Mucosa of descending colon (tissue), 3 donors: ENCODE data around the gene GPSM3. TPM values are rescaled to one million over a fixed set of nuclear protein-coding genes. Genes with fewer than 3 reads are reported as not detected.

Experiments used
- ATAC-seq: fragments of 200-7000 bp; cut with Tn5 transposase; one replicate; pipeline ENCODE4 v1.9.1; 2020; ENCODE audit warnings: mild to moderate bottlenecking, moderate library complexity
- DNase-seq, 3 donors: peaks; one replicate each; pipeline ENCODE4 v3.0.0-alpha.2; 2020
- H3K36me3 ChIP-seq: fragments of 200-600 bp; one replicate; pipeline ENCODE4 v1.8.0; 2021; ENCODE audit warnings: low read depth, mild to moderate bottlenecking
- H3K4me1 ChIP-seq: fragments of 200-600 bp; one replicate; pipeline ENCODE4 v1.8.0; 2021; ENCODE audit warnings: low read depth, mild to moderate bottlenecking
- H3K4me3 ChIP-seq: fragments of 200-600 bp; one replicate; pipeline ENCODE4 v1.8.0; 2021; ENCODE audit warnings: mild to moderate bottlenecking
- H3K9me3 ChIP-seq: fragments of 200-600 bp; one replicate; pipeline ENCODE4 v1.8.0; 2021; ENCODE audit warnings: mild to moderate bottlenecking
- intact Hi-C, 2 donors: fragments of 100-400 bp; cut with DNase I in 1 of 2; cut with micrococcal nuclease in 1 of 2; formaldehyde crosslinking; loops; one replicate each; pipeline versions ENCODE4 v1.11.0 to v1.11.1; 2022; cut with DNase I, micrococcal nuclease
- total RNA-seq, 3 donors: library from RNA; stranded (reverse); fragmentation: NEBNext Ultra II Directional in 2 of 3; extraction: Animal tissue kit (Norgen Biotek cat#: 25700) in 2 of 3; gene quantifications; one replicate each; pipeline versions ENCODE4 v1.2.1 to v1.2.4, GENCODE V29; 2021 to 2023
- TF ChIP-seq, protein P1 (sequence below): fragments of 200-600 bp; IDR thresholded peaks from one replicate; pipeline ENCODE4 v1.8.0; 2022; ENCODE audit warnings: antibody characterized with exemption, mild to moderate bottlenecking
- donor health status: DM: no; HTN: no; CAD: no; lungs with moderate emphysema.
- donor health status: DM: no; HTN: no; CAD: no.
- donor health status: DM: no; HTN: yes; CAD: no.

Gene GPSM3
- total RNA-seq, 3 donors from 2014 or later = 6.6 to 14.7 (median 9.9) TPM

DNA sequence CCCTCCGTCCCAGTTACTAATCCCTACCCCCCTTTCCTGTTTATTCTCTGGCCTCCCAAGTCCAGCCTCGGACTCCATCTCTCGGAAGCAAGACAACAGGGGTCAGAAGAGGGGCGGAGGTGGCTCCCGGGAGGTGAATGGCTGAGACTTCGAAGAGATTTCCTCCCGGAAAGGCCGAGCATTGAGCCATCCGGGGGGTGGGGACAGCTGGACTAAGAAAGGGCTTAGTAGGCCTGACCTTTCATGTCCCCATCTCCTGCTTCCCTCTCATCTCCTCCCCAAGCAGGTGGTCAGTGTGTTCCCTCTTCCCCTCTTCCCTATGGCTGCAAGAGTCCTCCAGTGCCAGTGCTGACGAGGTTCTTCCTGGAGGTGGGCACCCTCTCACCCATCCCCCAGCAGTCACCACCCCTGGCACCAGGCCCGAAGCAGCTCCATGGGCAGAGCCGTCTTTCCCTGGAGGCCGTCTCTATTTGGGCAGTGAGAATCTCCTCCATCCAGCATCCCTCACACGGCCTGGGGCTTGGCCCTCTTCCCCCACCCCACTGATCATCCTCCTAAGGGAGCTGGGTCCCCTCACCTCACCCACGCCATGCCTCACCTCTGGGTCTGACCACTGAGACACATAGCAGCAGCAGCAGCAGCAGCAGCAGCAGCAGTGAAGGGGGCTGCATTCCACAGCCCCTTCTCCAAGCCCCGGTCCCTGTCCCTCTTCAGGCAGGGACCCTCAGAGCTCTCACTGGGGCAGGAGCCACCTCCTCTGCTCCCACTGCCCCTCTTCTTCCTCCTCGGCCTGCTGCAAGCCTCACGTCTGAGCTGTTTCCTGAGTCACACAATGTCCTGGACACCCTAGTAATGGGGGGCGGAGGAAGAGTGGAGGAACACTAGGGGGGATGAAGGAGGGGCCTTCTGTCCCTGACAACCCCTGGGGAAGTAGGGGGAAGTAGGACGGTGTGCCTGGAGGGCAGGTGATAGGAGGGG lies 31.1 kb upstream of the GPSM3 start, which contains the start of gene NOTCH4:
TSS of gene NOTCH4 (minus strand) at position 810 of the 978 bp plus-strand sequence. CDS start at position 671, 139 bp downstream.
- DNase-seq (no peak), ATAC-seq (no peak)
- Histone ChIP-seq H3K4me3 (no peak within 1 kb of the TSS), H3K9me3 (no peaks in the 10 kb centered on the region), H3K36me3 (no peaks in the 10 kb centered on the region), H3K4me1 (no peaks in the 10 kb centered on the region)
- TF ChIP-seq, protein P1, sequence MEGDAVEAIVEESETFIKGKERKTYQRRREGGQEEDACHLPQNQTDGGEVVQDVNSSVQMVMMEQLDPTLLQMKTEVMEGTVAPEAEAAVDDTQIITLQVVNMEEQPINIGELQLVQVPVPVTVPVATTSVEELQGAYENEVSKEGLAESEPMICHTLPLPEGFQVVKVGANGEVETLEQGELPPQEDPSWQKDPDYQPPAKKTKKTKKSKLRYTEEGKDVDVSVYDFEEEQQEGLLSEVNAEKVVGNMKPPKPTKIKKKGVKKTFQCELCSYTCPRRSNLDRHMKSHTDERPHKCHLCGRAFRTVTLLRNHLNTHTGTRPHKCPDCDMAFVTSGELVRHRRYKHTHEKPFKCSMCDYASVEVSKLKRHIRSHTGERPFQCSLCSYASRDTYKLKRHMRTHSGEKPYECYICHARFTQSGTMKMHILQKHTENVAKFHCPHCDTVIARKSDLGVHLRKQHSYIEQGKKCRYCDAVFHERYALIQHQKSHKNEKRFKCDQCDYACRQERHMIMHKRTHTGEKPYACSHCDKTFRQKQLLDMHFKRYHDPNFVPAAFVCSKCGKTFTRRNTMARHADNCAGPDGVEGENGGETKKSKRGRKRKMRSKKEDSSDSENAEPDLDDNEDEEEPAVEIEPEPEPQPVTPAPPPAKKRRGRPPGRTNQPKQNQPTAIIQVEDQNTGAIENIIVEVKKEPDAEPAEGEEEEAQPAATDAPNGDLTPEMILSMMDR = no peak
- intact Hi-C loops = no loop called here

- Histone ChIP-seq H3K9me3 (no peaks in the 10 kb centered on the region), H3K4me1 (no peaks in the 10 kb centered on the region), H3K36me3 (no peaks in the 10 kb centered on the region), H3K4me3 (no peak overlapping the region)
- DNase-seq = no peak
- intact Hi-C loops = no loop called here
- TF ChIP-seq, protein P1 = no peak
- ATAC-seq = no peak
Measured at GRCh38 chr6:32222333-32223230, 30.1 kb upstream of the GPSM3 start.

GRCh38 chr6:32220021-32220420 lies 27.6 kb upstream of the GPSM3 start:
- Histone ChIP-seq H3K9me3 (no peaks in the 10 kb centered on the region), H3K4me3 (no peak overlapping the region), H3K4me1 (no peaks in the 10 kb centered on the region), H3K36me3 (no peaks in the 10 kb centered on the region)
- DNase-seq (no peak), ATAC-seq (no peak)
- intact Hi-C loops = no loop called here
- TF ChIP-seq, protein P1 = no peak

- no peak for ATAC-seq
- no peak for DNase-seq
- no peak overlapping the region for H3K4me3 ChIP-seq
Measured at GRCh38 chr6:32218167-32218566, 25.7 kb upstream of the GPSM3 start.

DNA sequence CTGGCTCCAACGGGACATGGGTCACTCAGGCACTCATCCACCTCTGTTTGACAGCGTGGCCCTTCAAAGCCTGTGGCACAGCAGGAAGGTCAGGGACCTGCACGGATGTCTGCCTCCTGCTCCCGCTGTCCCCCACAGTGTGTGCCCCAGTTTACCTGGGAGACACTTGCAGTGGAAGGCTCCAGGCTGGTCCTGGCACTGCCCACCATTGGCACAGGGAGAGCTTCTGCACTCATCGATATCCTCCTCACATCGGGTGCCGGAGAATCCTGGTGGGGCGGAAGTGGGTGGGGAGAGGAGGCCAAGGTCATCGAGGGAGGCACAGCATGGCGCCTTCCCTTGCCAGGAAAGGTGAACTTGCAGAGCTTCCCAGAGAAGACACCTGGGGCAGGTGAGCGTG lies 24.6 kb upstream of the GPSM3 start:
- DNase-seq (no peak), ATAC-seq (no peak)
- Histone ChIP-seq H3K4me1 (no peaks in the 10 kb centered on the region), H3K36me3 (no peaks in the 10 kb centered on the region), H3K4me3 (no peak overlapping the region), H3K9me3 (no peaks in the 10 kb centered on the region)
- TF ChIP-seq, protein P1 = no peak
- intact Hi-C loops = no loop called here

More at GRCh38 chr6:32218167-32218566, 25.7 kb upstream of the GPSM3 start:
- Histone ChIP-seq H3K9me3 (no peaks in the 10 kb centered on the region), H3K36me3 (no peaks in the 10 kb centered on the region), H3K4me1 (no peaks in the 10 kb centered on the region)
- TF ChIP-seq, protein P1 = no peak
- intact Hi-C loops = no loop called here
